SK-N-SH (cell line): ENCODE data around the gene MYLK. TPM values are rescaled to one million over a fixed set of nuclear protein-coding genes. Genes with fewer than 3 reads are reported as not detected.

ENCODE experiments used
- CTCF ChIA-PET: fragments of 300-600, 350-600 bp; formaldehyde crosslinking; extraction: SDS; loops from one replicate; lab custom pipeline; 2021; lab: Yijun Ruan, JAX
- POLR2A ChIA-PET: fragments of 350-600 bp; sonication (Branson Sonifier 250); formaldehyde crosslinking; extraction: SDS; loops from one replicate; lab custom pipeline; 2020; ENCODE audit warnings: antibody characterized with exemption, inconsistent platforms; lab: Yijun Ruan, JAX
- DNase-seq: peaks from one replicate; pipeline ENCODE4 v3.0.0; 2012
- H2AFZ ChIP-seq: fragments of 200-600 bp; sonication (generic); 2 replicates; pipeline ENCODE4 v1.8.1; 2016; ENCODE audit warnings: antibody characterized with exemption, mild to moderate bottlenecking, low read depth
- H3F3A ChIP-seq: fragments of 200-600 bp; sonication (generic); replicated peaks from 2 replicates; pipeline ENCODE3; 2016; ENCODE audit warnings: antibody characterized with exemption, mild to moderate bottlenecking; ENCODE audit not compliant: insufficient read depth
- H3K27ac ChIP-seq, 2 experiments: fragments of 200-500 bp in 1 of 2; fragments of 200-600 bp in 1 of 2; sonication (Bioruptor generic) in 1 of 2; sonication (generic), shearing (Covaris generic) in 1 of 2; 2 replicates each; pipeline versions ENCODE4 v1.5.1 to v1.6.1; 2014 to 2016; ENCODE audit warnings: low read depth in 2 of 2, inconsistent platforms in 1 of 2, low read length in 1 of 2, mild to moderate bottlenecking in 1 of 2, mixed read lengths in 1 of 2
- H3K27me3 ChIP-seq: fragments of 200-600 bp; sonication (generic), shearing (Covaris generic); 2 replicates; pipeline ENCODE4 v1.6.1; 2016; ENCODE audit warnings: mixed run types; ENCODE audit not compliant: insufficient read depth
- H3K36me3 ChIP-seq, 2 experiments: fragments of 200-500 bp in 1 of 2; fragments of 200-600 bp in 1 of 2; sonication (Bioruptor generic) in 1 of 2; sonication (generic) in 1 of 2; replicated peaks in 1 of 2; 2 replicates each; pipeline versions ENCODE3 to v1.5.1; 2014 to 2016; ENCODE audit warnings: low read length in 1 of 2, mild to moderate bottlenecking in 1 of 2; ENCODE audit not compliant: insufficient read depth in 2 of 2, control insufficient read depth in 1 of 2
- H3K4me1 ChIP-seq, 2 experiments: fragments of 200-500 bp in 1 of 2; fragments of 200-600 bp in 1 of 2; sonication (Bioruptor generic) in 1 of 2; sonication (generic), shearing (Covaris generic) in 1 of 2; 2 replicates each; pipeline versions ENCODE4 v1.5.1 to v1.6.1; 2014 to 2016; ENCODE audit warnings: low read depth in 1 of 2, low read length in 1 of 2, mixed run types in 1 of 2; ENCODE audit not compliant: insufficient read depth in 2 of 2, control insufficient read depth in 1 of 2
- H3K4me2 ChIP-seq: fragments of 200-600 bp; sonication (generic), shearing (Covaris generic); 2 replicates; pipeline ENCODE4 v1.6.1; 2017; ENCODE audit warnings: mixed run types
- H3K4me3 ChIP-seq, 2 experiments: fragments of 200-500 bp in 1 of 2; fragments of 200-600 bp in 1 of 2; sonication (Bioruptor generic) in 1 of 2; sonication (generic), shearing (Covaris generic) in 1 of 2; 2 replicates each; pipeline versions ENCODE4 v1.5.1 to v1.8.1; 2014 to 2016; ENCODE audit warnings: low read depth in 2 of 2, inconsistent platforms in 1 of 2, low read length in 1 of 2, mild to moderate bottlenecking in 1 of 2, mixed read lengths in 1 of 2, moderate library complexity in 1 of 2
- H3K79me2 ChIP-seq: fragments of 200-600 bp; sonication (generic); 2 replicates; pipeline ENCODE4 v1.8.1; 2017; ENCODE audit warnings: mild to moderate bottlenecking; ENCODE audit not compliant: insufficient read depth
- H3K9ac ChIP-seq: fragments of 200-600 bp; sonication (generic); 2 replicates; pipeline ENCODE4 v1.6.1; 2017; ENCODE audit warnings: mixed run types
- H3K9me2 ChIP-seq: fragments of 200-600 bp; sonication (generic); 2 replicates; pipeline ENCODE4 v1.6.1; 2017; ENCODE audit warnings: mixed run types
- H3K9me3 ChIP-seq: fragments of 200-600 bp; sonication (generic); 2 replicates; pipeline ENCODE4 v1.6.1; 2017; ENCODE audit warnings: mixed run types, mild to moderate bottlenecking, moderate library complexity
- H4K20me1 ChIP-seq: fragments of 200-600 bp; sonication (generic); 2 replicates; pipeline ENCODE4 v1.6.1; 2017; ENCODE audit warnings: mild to moderate bottlenecking, mixed run types; ENCODE audit not compliant: insufficient read depth
- CTCF ChIP-seq: fragments of 200-600 bp; sonication (generic); IDR thresholded peaks from 2 replicates; pipeline ENCODE4 v1.6.1; 2017; ENCODE audit warnings: antibody characterized with exemption, mild to moderate bottlenecking, moderate library complexity
- FOSL2 ChIP-seq: IDR thresholded peaks from 2 replicates; pipeline ENCODE4 v1.4.0; 2012; ENCODE audit warnings: low read depth, mild to moderate bottlenecking, moderate library complexity, borderline replicate concordance
- FOXM1 ChIP-seq: IDR thresholded peaks from 2 replicates; pipeline ENCODE4 v1.4.0; 2012; ENCODE audit warnings: low read depth, mild to moderate bottlenecking
- JUND ChIP-seq: IDR thresholded peaks from 2 replicates; pipeline ENCODE4 v1.4.0; 2012
- NRF1 ChIP-seq: IDR thresholded peaks from 2 replicates; pipeline ENCODE4 v1.6.1; 2012; ENCODE audit warnings: low read depth, mild to moderate bottlenecking, low read length
- POLR2AphosphoS5 ChIP-seq: IDR thresholded peaks from 2 replicates; pipeline ENCODE4 v1.6.1; 2012; ENCODE audit warnings: low read depth, low read length
- RAD21 ChIP-seq: IDR thresholded peaks from 2 replicates; pipeline ENCODE4 v1.6.1; 2012; ENCODE audit warnings: mild to moderate bottlenecking, low read length
- RXRA ChIP-seq: IDR thresholded peaks from 2 replicates; pipeline ENCODE4 v1.4.0; 2012; ENCODE audit warnings: low read depth, mild to moderate bottlenecking, borderline replicate concordance
- SIN3A ChIP-seq: IDR thresholded peaks from 2 replicates; pipeline ENCODE4 v1.6.1; 2012; ENCODE audit warnings: low read depth, mild to moderate bottlenecking, low read length, moderate library complexity, borderline replicate concordance
- SMC3 ChIP-seq: IDR thresholded peaks from 2 replicates; pipeline ENCODE4 v1.6.1; 2012; ENCODE audit warnings: low read depth, low read length, improper control_type of control experiment
- TAF1 ChIP-seq: IDR thresholded peaks from 2 replicates; pipeline ENCODE4 v1.6.1; 2012; ENCODE audit warnings: low read depth, mild to moderate bottlenecking, low read length, moderate library complexity, borderline replicate concordance
- TCF12 ChIP-seq: IDR thresholded peaks from 2 replicates; pipeline ENCODE4 v1.4.0; 2012
- WGBS: methylation state at CpG from one replicate; pipeline ENCODE4 v1.1.6; 2017; ENCODE audit warnings: low lambda C conversion rate; 5-methylcytosine and 5-hydroxymethylcytosine counted together
- polyA plus RNA-seq, 3 experiments: library from polyadenylated mRNA; depleted of rRNA; stranded (reverse); fragments of >200 nt; gene quantifications; 2 replicates each; pipeline ENCODE4 v1.2.3, GENCODE V29; 2012

Gene MYLK
- polyA plus RNA-seq, 1 of the 3 experiments (the other 2 are of a cell fraction): 272 TPM

DNA sequence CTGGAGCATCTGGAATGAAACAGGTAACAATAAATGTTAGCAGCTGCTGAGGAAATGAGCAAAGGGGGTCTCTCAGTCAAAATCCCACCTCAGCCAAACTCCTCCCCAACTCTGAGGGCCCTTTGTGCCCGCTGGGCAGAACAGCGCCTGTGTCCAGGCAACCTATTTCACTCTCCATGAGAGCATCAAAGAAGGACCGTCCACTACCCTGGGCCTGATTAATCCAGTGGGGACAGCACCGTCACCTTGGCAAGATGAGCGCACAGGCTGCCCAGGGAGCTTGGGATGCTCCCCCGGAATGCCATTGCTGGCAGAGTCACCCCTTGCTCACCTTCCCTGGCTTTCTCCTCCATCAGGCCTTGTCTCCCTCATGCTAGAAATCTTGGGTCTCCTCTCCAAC lies 201.8 kb downstream of the MYLK start:
- H3K4me2 ChIP-seq: no peak overlapping the region
- H2AFZ ChIP-seq: no peak overlapping the region
- ChIA-PET POLR2A (no interaction called here), CTCF (interaction anchor here (1.2 to 7.3 kb wide), 2 partner anchors 30 to 36 kb away, joined by 3 to 44 read pairs; no protein-coding TSS in a partner anchor)
- H3K4me3 ChIP-seq: no peak overlapping the region
- peaks cover 50 to 65% of the 10 kb centered on the region in 2 experiments for H3K36me3 ChIP-seq
- no peak overlapping the region for H3K9ac ChIP-seq
- H3K9me3 ChIP-seq: no peaks in the 10 kb centered on the region
- TF ChIP-seq SIN3A (no peak), CTCF (no peak), TAF1 (no peak), JUND (no peak), TCF12 (no peak), FOSL2 (no peak)
- TF ChIP-seq, all 33 proteins: peak for 0
- Histone ChIP-seq H3K4me1 (peaks cover 22 to 48% of the 10 kb centered on the region in 2 experiments; a peak in 3 of 4 replicates), H3K27me3 (no peaks in the 10 kb centered on the region), H3K9me2 (no peaks in the 10 kb centered on the region), H3K27ac (no peak overlapping the region), H3K79me2 (peaks cover 4% of the 10 kb centered on the region; the same call in 1 of the 2 replicates), H4K20me1 (no peaks in the 10 kb centered on the region), H3F3A (peaks cover 15% of the 10 kb centered on the region)
- DNase-seq: no peak
- 100% methylated on average over 3 of the region's 6 CpGs for WGBS

- Histone ChIP-seq H3K4me1 (peaks cover 13 to 32% of the 10 kb centered on the region in 2 experiments; a peak in 3 of 4 replicates), H3K9me2 (no peaks in the 10 kb centered on the region), H3K9me3 (no peaks in the 10 kb centered on the region), H3K27me3 (no peaks in the 10 kb centered on the region), H2AFZ (no peak overlapping the region), H3K4me3 (no peak overlapping the region), H3K36me3 (peaks cover 55 to 60% of the 10 kb centered on the region in 2 experiments), H3K27ac (peak overlapping the region in 1 of 2 experiments; percentile 23; a peak in 1 of 4 replicates), H3K79me2 (peaks cover 4% of the 10 kb centered on the region; the same call in 1 of the 2 replicates), H4K20me1 (no peaks in the 10 kb centered on the region), H3K4me2 (no peak overlapping the region), H3K9ac (no peak overlapping the region), H3F3A (peaks cover 9% of the 10 kb centered on the region)
- no peak for DNase-seq
- ChIA-PET POLR2A (no interaction called here), CTCF (interaction anchor here (0.6 to 7.3 kb wide), 5 partner anchors 12 to 44 kb away, joined by 3 to 44 read pairs (median 5); no protein-coding TSS in a partner anchor)
- TF ChIP-seq FOXM1: no peak
- no peak for TF ChIP-seq POLR2AphosphoS5
- TF ChIP-seq RXRA: no peak
- no peak for TF ChIP-seq TCF12
- TF ChIP-seq RAD21: no peak
- no peak for TF ChIP-seq SMC3
- no peak for TF ChIP-seq NRF1
- WGBS: 44% methylated on average over 3 of the region's 8 CpGs
Measured at GRCh38 chr3:123679712-123680386, 204.3 kb downstream of the MYLK start.
